Measurements from ENCODE around the gene IQCK.

DNA sequence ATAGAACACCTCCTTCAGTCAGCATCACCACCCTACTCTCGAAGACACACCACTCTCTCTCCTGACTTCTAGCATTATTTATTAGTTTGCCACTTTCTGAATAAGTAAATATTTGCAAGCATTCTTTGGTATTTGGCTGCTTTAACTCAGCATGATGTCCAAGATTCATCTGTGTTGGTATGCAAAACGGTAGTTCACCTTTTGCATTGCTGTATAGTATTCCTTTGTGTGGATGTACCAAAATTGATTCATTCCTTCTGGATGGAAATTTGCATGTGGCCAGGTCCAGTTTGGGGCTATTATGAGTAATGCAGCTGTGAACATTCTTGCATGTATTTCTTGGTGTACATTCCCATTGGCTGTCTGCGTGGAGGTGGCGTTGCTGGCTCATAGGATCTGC, 32.9 kb upstream of the IQCK start:
- TF ChIP-seq, protein P1, sequence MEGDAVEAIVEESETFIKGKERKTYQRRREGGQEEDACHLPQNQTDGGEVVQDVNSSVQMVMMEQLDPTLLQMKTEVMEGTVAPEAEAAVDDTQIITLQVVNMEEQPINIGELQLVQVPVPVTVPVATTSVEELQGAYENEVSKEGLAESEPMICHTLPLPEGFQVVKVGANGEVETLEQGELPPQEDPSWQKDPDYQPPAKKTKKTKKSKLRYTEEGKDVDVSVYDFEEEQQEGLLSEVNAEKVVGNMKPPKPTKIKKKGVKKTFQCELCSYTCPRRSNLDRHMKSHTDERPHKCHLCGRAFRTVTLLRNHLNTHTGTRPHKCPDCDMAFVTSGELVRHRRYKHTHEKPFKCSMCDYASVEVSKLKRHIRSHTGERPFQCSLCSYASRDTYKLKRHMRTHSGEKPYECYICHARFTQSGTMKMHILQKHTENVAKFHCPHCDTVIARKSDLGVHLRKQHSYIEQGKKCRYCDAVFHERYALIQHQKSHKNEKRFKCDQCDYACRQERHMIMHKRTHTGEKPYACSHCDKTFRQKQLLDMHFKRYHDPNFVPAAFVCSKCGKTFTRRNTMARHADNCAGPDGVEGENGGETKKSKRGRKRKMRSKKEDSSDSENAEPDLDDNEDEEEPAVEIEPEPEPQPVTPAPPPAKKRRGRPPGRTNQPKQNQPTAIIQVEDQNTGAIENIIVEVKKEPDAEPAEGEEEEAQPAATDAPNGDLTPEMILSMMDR (IDR thresholded peaks at IDR 0.05; ENCODE audit: low read depth, low read length, poor library complexity, severe bottlenecking), result no peak
- TF ChIP-seq EZH2phosphoT487 (IDR thresholded peaks at IDR 0.05; ENCODE audit: borderline replicate concordance, low read length), result no peak

All from DOHH2 (cell line).